ENCODE measurements around the gene PPP3CA.

DNA sequence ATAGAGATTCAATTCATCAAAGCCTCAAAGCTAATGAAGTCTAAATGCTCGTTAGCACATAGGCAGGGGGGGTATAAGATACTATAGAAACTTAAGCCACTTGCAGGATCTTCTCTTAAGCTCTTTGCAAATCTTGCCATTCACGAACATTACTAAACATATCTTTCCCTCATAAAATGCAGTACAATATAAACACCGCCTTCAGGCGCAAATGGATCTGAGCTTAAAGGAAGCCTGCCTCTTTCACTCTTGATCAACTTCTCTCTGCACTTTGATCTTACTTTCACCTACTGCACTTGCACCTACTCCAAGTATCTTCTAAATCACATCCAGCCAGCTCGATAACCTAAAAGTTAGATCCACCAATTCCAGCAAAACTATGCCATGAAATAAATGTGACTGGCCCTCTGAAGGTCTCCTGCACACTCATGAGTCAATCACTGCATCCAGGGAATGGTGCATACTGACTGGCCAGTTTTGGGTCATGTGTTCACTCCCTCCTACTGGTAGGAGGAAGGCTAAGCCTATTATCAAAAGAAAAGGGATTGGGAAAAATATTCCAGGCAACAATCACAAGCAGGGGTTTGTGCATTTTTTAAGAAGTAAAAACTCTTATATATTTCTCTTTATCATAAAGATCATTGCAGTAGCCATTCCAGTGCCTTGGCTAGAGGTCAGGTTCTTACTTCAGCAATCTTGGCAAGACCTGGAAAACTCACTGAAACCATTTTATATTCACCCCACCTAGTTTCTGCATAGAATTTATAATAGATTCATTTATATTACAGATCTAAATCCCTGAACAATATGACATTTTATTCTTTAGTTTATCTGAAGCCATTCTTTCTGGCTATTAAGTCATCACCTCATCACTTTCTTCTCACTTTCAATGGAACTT lies 222.0 kb downstream of the PPP3CA start:
- TF ChIP-seq L3MBTL2 (conservative IDR thresholded peaks at IDR 0.05) (no peak), ARNT (IDR thresholded peaks at IDR 0.05) (no peak), TARDBP (IDR thresholded peaks at IDR 0.05) (no peak), FOXM1 (IDR thresholded peaks at IDR 0.05; ENCODE audit: borderline replicate concordance) (no peak)

All from HEK293T (cell line).